Nephron (organoid): Measurements from ENCODE around the gene PNMT.
A peak's percentile ranks its signal among the peaks of the same experiment; 100 is the strongest.

Experiments used
- H3K27ac Mint-ChIP-seq, 3 experiments: 2 replicates each; pipeline ENCODE4 v1.8.0; 2020; ENCODE audit warnings: mixed read lengths in 3 of 3, mild to moderate bottlenecking in 2 of 3, moderate library complexity in 1 of 3
- H3K27me3 Mint-ChIP-seq: 2 replicates; pipeline ENCODE4 v1.8.0; 2021; ENCODE audit warnings: low read depth, mild to moderate bottlenecking, moderate library complexity, mixed read lengths
- H3K36me3 Mint-ChIP-seq: 2 replicates; pipeline ENCODE4 v1.8.0; 2020; ENCODE audit warnings: low read depth, mixed read lengths
- H3K4me1 Mint-ChIP-seq: 2 replicates; pipeline ENCODE4 v1.8.0; 2020; ENCODE audit warnings: mixed read lengths
- H3K4me3 Mint-ChIP-seq, 3 experiments: 2 replicates each; pipeline ENCODE4 v1.8.0; 2020; ENCODE audit warnings: mild to moderate bottlenecking in 3 of 3, mixed read lengths in 3 of 3, moderate library complexity in 2 of 3
- H3K9me3 Mint-ChIP-seq: 2 replicates; pipeline ENCODE4 v1.8.0; 2020; ENCODE audit warnings: mixed read lengths
- CTCF ChIP-seq, 3 experiments: fragments of 200-600 bp; sonication (generic); IDR thresholded peaks; one replicate each; pipeline ENCODE4 v1.5.0; 2021; ENCODE audit warnings: antibody characterized with exemption in 3 of 3; ENCODE audit not compliant: unreplicated experiment in 3 of 3

Gene PNMT

GRCh38 chr17:39648616-39649366 is 19.5 kb upstream of the PNMT start:
- Mint-ChIP-seq H3K4me1 (peaks cover 29% of the 10 kb centered on the region), H3K9me3 (no peaks in the 10 kb centered on the region), H3K27me3 (no peaks in the 10 kb centered on the region), H3K27ac (peak overlapping the region; percentile 18 to 87 (median 77)), H3K4me3 (peak overlapping the region in 1 of 3 experiments; percentile 3), H3K36me3 (peaks cover 8% of the 10 kb centered on the region)
- no peak for TF ChIP-seq CTCF (IDR thresholded peaks at IDR 0.05; ENCODE audit: unreplicated experiment in 3 of 3)

- H3K27me3 Mint-ChIP-seq, result no peaks in the 10 kb centered on the region
- peaks cover 6% of the 10 kb centered on the region for H3K36me3 Mint-ChIP-seq
- no peaks in the 10 kb centered on the region for H3K9me3 Mint-ChIP-seq
- no peak for TF ChIP-seq CTCF (IDR thresholded peaks at IDR 0.05; ENCODE audit: unreplicated experiment in 3 of 3)
- peaks cover 31% of the 10 kb centered on the region for H3K4me1 Mint-ChIP-seq
- H3K27ac Mint-ChIP-seq, result peak overlapping the region in 2 of 3 experiments; percentile 7 to 11
- no peak overlapping the region for H3K4me3 Mint-ChIP-seq
These were observed 18.1 kb upstream of the PNMT start for GRCh38 chr17:39650121-39650579.

GRCh38 chr17:39651923-39652586 is 16.2 kb upstream of the PNMT start:
- TF ChIP-seq CTCF (IDR thresholded peaks at IDR 0.05; ENCODE audit: unreplicated experiment in 3 of 3), result no peak
- no peaks in the 10 kb centered on the region for H3K9me3 Mint-ChIP-seq
- peaks cover 14% of the 10 kb centered on the region for H3K36me3 Mint-ChIP-seq
- H3K27me3 Mint-ChIP-seq, result no peaks in the 10 kb centered on the region
- H3K4me3 Mint-ChIP-seq, result peak overlapping the region in 2 of 3 experiments; percentile 24 to 37
- peak overlapping the region; percentile 75 to 89 (median 76) for H3K27ac Mint-ChIP-seq
- peaks cover 37% of the 10 kb centered on the region for H3K4me1 Mint-ChIP-seq

- peak overlapping the region; percentile 75 to 89 (median 76) for H3K27ac Mint-ChIP-seq
- peaks cover 15% of the 10 kb centered on the region for H3K36me3 Mint-ChIP-seq
- H3K4me3 Mint-ChIP-seq, result peak overlapping the region in 2 of 3 experiments; percentile 24 to 37
- peaks cover 37% of the 10 kb centered on the region for H3K4me1 Mint-ChIP-seq
- no peaks in the 10 kb centered on the region for H3K27me3 Mint-ChIP-seq
- H3K9me3 Mint-ChIP-seq, result no peaks in the 10 kb centered on the region
- no peak for TF ChIP-seq CTCF (IDR thresholded peaks at IDR 0.05; ENCODE audit: unreplicated experiment in 3 of 3)
These were observed 15.5 kb upstream of the PNMT start for GRCh38 chr17:39652587-39653315.

- no peak for TF ChIP-seq CTCF (IDR thresholded peaks at IDR 0.05; ENCODE audit: unreplicated experiment in 3 of 3)
- Mint-ChIP-seq H3K27me3 (no peaks in the 10 kb centered on the region), H3K4me1 (peaks cover 37% of the 10 kb centered on the region), H3K4me3 (no peak overlapping the region), H3K9me3 (no peaks in the 10 kb centered on the region), H3K36me3 (peaks cover 15% of the 10 kb centered on the region), H3K27ac (peak overlapping the region in 1 of 3 experiments; percentile 89)
These were observed 15.0 kb upstream of the PNMT start for GRCh38 chr17:39653316-39653661.
